Lower leg skin (tissue), 3 donors: ENCODE data around the gene RB1.

Experiments
- CTCF ChIP-seq, 3 donors: fragments of 450-650 bp; IDR thresholded peaks; one replicate each; pipeline ENCODE4 v1.5.1; 2016; ENCODE audit warnings: antibody characterized with exemption in 3 of 3, mild to moderate bottlenecking in 3 of 3, moderate library complexity in 2 of 3
- POLR2A ChIP-seq, 2 donors: fragments of 450-650 bp; IDR thresholded peaks; one replicate each; pipeline ENCODE4 v1.6.1; 2016 to 2017; ENCODE audit warnings: antibody characterized with exemption in 2 of 2, mild to moderate bottlenecking in 1 of 2, moderate library complexity in 1 of 2

- TF ChIP-seq CTCF (IDR thresholded peaks at IDR 0.05) (no peak), POLR2A (IDR thresholded peaks at IDR 0.05) (no peak)
Observed at GRCh38 chr13:48297131-48297786, 6.3 kb upstream of the RB1 start.
